HG02884 (cell line): ENCODE results near the gene B4GALT3.
A peak's percentile ranks its signal among the peaks of the same experiment; 100 is the strongest.

Source experiments
- ATAC-seq: cut with Tn5 transposase; IDR thresholded peaks from one replicate; pipeline ENCODE4 v1.9.1; 2021; ENCODE audit warnings: mild to moderate bottlenecking, moderate library complexity; ENCODE audit not compliant: unreplicated experiment

Gene B4GALT3

DNA sequence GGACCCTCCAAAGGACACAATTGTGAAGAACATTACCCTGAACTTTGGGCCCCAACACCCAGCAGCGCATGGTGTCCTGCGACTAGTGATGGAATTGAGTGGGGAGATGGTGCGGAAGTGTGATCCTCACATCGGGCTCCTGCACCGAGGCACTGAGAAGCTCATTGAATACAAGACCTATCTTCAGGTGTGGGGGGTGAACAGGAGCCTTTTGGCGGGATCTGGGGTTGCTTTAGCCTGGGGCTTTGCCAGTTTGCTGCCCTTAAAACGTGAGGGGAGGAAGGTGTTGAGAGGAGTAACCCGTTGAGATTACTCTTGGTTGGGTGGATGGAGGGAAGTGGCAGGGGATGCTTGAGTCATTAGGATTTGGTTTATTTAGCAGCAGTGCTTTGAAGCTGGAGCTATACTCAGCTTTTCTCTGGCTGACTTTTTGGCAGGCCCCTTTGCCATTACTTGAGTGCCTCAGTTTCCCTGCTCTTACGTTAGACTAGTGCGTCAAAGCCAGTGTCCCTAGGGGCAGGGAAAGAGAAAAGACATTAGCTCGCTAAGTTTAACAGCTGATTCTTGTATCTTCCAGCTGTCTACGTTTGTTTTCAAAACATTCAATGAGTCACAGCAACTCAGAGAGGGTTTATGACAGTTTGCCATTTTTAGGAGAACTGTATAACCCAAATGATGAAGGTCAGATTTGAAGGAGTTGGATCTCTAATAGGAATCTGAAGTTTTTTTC lies 29.3 kb upstream of the B4GALT3 start:
- no peak for ATAC-seq

DNA sequence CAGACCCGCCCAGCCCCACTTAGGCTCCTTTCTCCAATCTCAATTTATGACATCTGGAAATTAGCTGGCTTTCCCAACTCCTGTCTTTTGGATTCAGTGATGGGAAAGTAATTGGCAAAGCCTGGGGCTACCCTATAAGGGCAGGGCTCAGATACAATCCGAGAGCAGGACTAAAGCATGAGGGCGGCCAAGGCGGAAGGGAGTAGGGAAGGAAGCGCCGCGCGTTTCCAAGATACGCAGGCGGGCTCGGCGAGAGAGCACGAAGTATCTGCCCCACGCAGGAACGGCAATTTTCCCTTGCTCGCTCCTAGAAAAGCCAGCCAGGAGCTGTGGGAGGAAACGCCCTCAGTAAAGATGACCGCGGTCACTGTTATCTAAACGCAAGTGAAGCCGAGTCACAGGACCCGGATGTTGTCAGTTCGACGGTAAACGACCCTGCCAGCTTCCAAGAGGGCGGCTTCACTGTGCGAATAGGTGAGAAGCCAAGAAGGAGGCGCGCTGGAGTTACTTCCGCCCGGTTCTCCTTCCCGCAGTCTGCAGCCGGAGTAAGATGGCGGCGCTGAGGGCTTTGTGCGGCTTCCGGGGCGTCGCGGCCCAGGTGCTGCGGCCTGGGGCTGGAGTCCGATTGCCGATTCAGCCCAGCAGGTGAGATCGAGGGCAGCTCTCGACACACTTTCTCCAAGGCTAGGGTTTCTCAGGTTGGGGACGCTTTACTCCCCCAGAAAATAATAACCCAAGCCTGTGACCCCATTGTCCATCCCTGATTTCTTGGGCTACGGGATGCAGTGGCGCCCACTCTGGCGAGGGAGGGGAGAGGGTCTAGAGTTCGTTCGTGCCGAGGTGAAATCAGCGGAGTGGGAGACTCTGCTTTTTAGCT lies 24.8 kb upstream of the B4GALT3 start, which contains the start of gene NDUFS2:
Gene NDUFS2, plus strand, starts transcription at position 532 of the 877 bp plus-strand sequence. Its CDS starts 19 bp downstream, at position 551.
- peak; percentile 95 for ATAC-seq

DNA sequence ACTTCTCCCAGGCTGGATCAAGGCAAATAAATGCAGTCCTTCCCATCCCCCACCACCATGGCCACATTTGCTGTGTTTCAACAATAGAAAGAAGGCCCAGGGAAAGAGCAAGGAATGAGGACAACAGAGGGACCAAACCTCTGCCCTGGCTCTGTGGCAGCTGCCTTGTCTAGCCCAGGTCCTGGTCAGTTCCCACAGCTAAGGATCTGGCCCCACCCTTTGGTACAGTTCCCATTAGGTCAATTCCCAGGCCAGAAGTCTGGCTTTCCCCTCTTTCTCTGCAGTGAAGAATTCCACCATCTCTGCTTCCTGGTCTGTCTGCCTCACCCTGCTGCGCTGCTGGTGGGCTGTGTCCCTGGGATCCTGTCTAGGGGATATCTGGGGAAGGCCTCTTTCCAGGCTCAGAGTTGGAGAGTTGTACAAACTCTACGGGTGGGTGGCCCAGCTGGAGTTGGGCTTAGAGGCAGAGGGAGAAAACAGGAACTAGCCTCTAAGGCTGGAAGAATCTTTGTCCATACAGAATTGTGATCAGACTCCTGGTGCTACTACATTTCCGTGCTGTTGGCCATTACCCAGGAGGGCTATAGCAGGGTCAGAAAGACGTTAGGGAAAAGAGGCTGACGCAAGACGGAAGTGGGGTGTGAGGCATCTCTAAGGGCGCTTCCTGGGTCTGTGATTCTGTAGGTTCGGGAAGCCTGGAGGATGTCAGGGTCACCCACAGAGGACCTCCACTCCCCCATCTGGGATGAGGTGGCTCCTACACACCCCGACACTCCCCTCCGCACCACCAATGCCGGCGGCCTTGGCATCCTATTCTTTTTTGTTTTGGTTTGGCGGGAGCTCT lies 23.9 kb upstream of the B4GALT3 start:
- no peak for ATAC-seq

DNA sequence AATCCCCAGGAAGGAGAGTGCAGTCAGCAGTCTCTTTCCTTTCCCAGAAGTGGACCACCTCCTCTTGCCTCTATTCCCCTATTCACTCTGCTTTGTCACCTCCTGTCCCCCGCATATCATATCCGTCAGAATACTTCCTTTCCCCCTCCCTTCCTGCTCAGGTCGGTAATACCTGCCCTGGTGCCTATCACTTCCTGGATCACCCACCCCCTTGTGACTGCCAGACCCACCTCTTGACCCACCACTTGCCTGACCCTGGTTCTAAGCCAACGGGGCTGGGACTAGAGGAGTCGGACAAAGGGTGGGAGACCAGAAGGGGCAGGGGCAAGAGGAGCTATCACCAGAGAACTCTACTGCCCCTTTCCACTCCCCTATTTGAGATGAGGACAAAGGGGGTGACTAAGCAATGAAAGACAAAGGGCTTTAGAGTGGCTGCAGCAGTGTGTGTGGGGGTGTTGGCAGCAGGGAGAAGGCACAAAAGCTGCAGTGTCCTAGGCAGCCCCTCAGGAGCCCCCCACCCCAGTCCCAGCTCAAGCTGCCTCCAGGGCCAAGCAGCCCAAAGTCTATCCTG lies 23.2 kb upstream of the B4GALT3 start:
- no peak for ATAC-seq

DNA sequence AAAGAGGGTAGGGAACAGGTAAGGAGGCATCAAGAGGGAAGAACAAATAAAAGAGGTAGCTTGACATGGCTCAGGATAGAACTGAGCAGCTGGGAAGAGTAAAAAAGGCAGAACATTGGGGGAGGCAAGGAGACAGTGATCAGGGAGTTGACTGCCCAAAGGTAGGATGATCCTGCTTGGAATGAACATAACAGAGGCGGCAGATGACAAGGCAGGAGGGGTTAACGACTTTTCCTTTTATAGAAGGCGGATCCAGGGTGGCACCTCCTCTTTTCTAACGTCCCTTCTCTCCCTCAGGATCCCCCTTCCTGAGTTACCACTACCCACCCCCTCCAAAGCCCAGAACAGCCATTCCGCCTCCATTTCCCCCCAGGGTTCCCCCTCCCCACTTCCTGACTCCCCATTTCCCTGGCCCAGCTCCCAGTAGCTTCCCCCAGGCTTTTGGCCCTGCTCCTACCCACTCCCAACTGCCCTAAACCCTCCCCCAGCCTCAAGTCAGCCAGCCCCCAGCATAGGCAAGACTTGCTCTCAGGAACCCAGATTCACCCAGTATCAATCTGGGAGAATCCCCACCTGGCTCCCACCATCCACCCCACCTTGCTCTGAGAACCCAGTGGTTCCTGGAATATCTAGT lies 22.3 kb upstream of the B4GALT3 start:
- no peak for ATAC-seq

DNA sequence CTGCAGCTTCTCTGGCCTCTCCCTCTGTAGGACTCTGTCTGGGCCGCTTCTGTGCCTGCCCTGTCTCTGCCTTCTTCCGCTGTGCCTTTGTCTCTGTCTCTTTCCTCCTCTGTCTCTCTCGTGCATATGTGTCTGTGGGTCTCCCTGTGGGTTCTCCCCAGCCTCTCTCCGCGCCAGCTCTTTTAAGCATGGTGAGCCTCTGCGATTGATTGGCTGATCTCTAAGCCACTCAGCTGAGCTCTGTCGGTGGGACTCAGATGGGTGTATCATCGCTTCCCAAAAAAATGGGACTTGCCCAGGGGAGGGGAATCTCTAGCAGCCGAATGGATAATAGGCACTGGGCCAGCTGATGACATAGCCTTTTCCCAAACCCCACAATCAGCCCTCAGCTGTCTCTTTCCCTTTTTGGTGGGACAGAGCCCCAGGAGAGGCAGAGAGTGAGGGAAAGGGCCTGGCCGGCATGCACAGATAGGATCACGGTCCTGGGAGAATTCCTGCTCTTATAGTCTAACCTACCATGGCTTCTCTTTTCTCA lies 21.7 kb upstream of the B4GALT3 start, which contains the start of gene ADAMTS4:
Gene ADAMTS4, minus strand, starts transcription at position 158 of the 535 bp plus-strand sequence. CDS start 427 bp downstream, outside the sequence.
- no peak for ATAC-seq

DNA sequence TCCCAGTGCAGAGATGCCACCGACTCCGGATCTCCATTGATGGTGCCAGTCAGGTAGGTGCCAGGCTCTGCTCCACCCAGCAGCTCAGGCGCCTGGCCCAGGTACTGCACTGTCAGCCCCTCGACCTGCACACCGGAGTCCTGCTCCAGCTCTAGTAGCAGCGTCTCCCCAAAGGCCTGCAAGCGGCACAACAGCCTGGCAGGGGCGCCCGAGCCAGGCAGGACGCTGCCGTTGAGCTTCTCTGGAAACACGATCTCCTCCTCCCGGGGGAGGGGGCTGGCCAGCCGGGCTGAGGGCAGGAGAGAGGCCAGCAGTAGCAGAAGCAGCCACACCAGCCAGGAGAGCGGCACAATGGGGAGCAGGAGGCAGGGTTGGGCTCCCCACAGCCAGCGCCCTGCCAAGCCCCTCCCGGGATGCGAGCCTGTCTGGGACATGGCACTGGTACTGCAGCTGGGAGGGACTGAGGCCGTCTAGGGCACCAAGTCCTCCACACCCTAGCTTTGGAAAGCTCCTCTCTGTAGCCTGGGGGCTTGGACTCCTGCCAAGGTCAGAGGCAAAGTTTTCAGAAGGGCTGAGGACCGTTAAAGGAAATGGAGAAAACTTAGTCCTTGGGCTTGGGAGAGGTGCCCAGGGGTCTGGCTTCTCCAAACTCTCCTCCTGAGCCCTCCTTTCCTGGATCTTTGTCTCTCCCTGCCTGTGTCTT lies 21.0 kb upstream of the B4GALT3 start:
- ATAC-seq, result no peak

DNA sequence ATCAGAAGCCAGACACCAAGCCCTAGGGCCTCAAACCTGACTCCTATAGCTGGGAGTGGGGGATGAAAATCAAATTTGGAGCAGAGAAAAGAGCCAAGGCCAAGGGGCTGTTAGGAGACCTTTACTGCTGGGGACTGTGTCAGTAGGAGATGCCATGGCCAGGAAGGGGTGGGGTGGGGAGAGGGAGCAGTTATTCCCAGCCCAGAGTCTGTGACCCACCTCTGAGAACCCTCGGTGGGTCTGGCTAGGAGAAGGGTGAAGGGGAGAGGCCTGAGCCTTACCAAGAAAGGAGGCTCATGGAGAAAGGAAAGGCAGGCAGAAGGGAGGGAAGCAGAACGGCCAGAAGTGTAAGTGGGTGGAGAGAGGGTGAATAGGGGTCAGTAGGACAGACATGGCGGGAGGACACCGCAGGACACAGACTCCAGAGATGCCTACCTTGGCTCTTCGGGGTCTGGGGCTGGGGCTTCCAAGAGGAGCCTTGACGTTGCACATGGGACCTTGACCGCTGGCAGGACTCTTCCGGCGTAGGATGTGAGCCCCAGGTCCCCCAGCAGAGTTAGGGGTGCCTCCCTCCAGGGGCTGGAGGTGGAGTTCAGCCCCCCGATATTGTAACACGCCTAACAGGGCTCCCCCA lies 20.4 kb upstream of the B4GALT3 start:
- no peak for ATAC-seq

DNA sequence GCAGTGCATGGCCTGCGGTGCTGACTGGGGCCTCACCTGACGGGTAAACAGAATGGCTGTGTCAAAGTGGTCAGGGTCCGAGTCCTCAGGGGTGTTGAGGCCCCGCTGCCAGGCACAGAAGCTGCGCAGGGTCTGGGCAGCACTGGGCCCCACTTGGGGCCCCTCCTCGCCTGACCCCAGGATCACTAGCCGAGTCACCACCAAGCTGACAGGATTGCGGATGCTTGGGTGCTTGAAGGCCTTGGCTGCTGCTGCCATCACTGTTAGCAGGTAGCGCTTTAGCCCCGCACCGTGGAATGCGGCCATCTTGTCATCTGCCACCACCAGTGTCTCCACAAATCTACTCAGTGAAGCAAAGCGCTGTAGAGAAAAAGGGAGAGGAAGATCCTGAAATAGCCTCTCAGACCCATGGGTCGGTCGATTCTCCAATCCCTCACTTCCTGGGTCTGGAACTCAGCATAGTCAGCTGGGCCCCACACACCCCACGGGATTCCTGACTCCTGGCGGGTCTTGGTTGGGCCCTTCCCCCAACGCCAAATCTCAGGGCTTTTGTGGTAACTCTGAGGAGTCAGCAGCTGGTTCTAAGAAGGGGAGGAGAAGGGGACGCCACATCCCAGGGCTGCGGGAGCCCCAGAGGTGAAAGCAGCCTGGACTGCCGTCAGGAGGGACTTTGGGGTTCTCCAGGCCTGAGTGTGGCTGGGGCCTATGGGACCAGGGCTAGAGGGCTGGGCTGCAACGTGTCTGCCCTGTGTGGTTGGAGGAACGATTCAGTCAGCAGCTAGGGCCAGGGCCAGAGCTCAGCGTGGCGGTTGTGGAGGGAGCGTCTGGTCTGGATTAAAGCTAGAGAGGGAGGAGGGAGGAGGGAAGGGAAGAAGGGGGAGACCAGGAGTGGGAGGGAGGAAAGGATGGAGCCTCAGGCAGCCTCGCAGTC lies 19.5 kb upstream of the B4GALT3 start:
- no peak for ATAC-seq

DNA sequence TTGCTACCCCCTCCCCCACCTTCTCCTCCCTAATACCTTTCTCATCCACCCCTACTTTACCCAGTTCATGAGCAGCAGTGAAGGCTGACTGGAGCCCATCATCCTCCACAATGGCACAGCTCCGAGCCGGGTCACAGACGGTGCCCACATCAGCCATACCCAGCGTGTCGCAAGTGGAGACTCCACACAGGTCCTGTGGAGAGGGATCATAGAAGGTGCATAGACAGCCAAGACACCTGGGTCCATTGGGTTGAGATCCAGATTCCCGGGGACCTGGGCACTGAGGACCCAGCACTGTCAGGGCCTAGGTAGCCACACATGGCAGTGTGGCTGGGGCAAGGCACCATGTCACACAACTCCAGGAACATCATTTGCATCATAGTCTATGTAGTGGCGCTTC lies 18.8 kb upstream of the B4GALT3 start:
- no peak for ATAC-seq

DNA sequence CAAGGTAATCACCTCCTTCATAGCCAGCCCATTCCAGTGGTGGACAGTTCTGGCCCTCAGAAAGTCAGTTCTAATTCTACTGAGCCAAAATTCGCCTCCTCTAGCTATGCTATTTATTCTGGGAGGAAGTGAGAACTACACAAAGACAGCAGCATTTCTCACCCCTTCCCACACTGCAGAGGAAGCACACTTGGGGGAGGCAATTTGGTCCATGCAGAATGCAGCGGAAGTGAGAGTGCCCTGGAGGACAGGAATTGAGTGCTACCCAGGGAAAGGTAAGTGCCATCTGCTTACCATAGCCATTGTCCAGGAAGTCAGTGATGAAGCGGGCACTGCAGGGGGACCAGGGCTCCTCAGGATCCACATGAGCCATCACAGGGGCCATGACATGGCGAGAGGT lies 17.9 kb upstream of the B4GALT3 start:
- no peak for ATAC-seq

DNA sequence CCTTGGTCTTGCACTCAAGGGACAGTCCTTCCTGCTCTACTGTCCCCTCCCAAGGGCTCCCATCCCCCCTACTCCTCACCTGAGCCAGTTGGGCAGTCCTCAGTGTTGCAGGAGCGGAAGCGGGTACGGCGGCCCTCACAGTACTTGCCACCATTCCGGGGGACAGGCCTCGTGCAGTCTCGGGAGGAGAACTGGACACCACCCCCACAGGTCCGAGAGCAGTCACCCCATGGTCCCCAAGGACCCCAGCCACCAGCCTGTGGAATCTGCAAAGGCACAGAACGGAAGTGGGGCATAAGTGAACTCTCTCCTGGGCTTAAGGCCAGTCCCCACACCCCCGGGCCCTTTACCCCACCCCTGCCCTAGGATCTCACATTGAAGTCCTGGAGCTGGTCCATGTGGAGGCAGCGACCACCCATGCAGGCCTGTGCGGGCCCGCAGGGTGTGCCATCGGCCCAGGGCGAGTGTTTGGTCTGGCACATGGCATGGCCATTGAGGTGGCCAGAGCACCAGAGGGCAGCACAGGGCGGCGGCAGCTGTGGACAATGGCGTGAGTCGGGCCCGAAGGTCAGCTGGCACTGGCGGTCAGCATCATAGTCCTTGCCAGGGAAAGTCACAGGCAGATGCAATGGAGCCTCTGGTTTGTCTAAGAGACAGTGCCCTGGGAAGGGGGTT lies 16.4 kb upstream of the B4GALT3 start:
- ATAC-seq, result no peak

DNA sequence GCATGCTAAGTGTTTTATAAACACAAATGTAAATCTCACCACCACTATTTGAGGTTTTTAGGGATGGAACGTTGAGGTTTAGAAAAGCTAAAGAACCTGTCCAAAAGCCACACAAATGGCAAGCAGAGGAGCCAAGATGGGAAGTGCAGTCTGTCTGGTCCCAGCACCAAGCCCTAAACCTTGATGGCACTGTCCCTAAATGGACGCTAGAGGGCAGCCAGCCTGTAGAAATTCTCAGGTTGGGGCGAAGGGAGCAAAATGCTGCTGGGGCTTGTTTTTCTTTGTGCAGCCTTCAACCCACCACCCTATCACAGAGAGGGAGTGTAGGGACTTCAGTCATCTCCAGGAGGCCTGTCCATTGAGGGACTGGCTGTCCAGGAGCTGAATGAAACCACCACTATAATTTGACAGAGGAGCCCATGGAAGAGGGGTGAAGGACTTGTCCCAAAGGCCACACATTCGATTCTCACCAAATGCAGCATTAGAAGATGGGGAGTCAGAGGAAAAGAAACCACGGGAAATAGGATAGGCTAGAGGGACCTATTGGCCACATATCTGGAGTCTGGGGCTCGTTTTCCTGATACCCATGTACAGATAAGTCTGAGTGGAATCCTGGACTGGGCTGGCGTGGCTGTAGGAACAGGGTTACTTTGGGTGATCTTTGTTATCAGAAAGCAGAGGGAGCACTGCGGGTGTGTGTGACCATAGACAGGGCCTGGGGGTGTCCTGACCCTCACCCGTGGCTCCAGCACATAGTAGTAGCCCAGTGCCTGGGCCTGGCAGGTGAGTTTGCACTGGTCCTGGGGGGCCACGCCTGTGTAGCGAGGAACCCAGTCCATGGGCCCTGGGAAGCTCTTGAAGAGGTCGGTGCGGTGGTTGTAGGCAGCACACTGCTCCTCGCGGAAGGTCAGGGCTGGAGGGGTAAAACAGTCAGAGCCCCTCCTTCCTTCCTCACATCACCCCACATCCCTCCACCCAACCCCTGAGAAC lies 15.5 kb upstream of the B4GALT3 start:
- peak; percentile 63 for ATAC-seq

DNA sequence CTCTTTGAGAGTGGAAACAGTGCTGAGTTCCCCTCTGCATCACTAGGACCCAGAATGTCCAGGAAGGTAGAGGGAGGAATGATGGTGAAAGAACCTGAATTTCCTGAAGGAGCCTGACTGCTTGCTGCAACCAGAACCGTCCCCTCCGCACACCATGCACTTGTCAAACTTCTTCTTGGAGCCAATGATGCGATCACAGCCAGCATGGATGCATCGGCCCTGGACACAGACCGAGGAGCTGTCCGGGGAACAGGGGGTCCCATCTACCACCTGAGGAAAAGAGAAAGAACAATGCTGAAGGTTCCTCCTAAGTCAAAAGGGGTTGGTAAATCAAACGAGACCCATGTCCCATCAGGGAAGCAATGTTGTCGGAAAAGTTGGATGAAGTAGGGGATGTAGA lies 14.7 kb upstream of the B4GALT3 start:
- no peak for ATAC-seq

DNA sequence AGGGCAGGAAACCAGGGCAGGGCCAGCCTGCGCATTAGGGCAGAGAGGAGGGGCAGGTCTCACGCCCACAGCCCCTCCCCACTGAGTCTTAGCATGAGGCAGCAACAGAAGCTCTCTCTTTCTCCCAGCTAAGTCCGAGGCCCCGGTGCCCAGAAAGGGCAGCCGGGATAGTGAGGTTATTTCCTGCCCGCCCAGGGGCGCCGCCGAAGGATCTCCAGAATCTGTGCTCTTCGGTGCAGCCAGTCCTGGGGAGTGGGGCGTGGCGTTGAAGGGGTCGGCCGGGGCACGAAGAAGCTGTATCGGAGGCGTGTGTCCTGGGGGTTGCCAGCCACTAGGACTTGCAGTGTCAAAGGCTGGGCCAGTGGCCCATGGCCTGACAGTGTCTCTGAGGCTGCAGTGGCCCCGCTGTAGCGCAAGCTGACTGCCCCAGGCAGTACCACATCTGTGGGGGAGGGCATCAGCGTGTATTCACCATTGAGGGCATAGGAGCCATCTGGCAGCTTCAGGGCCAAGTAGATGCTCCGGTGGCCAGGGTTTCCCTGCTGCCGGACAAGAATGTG lies 13.7 kb upstream of the B4GALT3 start:
- no peak for ATAC-seq

DNA sequence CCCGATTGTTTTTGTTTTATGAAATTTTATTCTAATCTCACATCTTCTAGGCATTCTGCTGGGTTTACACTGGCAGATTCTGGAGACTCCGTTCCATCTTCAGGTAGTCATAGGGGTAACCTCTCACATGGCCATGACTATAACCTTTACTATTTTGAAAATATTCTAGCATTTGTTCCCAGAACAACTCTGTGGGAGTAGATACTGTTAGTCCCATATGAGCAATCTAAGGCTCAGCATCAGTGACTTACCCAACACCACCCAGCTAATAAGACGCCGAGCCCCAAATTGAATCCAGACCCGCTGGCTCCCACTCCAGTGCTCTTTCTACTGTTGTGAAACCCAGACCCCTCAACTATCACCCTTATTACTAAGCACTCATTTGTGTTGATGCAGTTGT lies 11.7 kb upstream of the B4GALT3 start:
- ATAC-seq, result no peak
